Measurements from ENCODE around the gene SUMO1.
"Not testable (repeated sequence)": the region's sequence is repeated elsewhere in the genome, so short reads cannot be mapped to it uniquely, and the experiment has no call there.

Gene SUMO1

GRCh38 chr2:202238234-202239197, at the start of gene SUMO1:
Gene SUMO1 (minus strand): TSS chr2:202238597. CDS start chr2:202238451, 146 bp downstream.
- peak; percentile 87 to 89 for DNase-seq

- no peak for DNase-seq
Measured at GRCh38 chr2:202286595-202286994, 48.2 kb upstream of the SUMO1 start.

DNA sequence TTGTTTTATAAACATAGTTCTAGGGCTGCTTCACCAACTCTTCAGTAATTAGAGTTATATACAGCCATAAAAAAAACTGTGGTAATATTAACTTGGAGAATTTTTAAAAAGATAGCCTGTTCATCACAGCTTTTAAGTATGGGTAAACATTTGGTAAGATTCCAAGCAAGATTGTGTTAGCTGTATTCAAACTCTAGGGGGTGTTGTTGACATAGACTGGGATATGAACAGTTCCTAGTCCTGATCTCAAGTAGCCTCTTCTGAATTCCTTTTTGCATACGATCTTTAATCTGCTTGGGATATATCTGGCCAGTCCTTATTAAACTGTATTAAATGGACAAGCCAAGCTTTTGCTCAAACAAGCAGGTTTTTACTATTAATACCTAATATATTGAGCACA, 40.5 kb upstream of the SUMO1 start:
- no peak for DNase-seq

GRCh38 chr2:202278036-202278760, 39.8 kb upstream of the SUMO1 start:
- no peak for DNase-seq

GRCh38 chr2:202276078-202276720, 37.8 kb upstream of the SUMO1 start:
- not testable (repeated sequence) for DNase-seq

DNA sequence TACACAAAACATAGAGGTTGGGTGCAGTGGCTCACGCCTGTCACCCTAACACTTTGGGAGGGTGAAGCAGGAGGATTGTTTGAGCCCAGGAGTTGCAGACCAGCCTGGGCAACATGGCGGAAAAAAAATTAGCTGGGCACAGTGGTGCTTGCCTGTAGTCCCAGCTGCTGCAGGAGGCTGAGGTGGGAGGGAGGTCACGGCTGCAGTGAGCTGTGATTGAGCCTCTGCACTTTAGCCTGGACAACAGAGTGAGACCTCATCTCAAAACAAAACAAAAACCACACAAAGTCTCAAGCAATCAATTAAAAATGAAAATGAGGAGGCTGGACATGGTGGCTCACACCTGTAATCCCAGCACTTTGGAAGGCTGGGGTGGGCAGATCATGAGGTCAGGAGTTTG, 32.1 kb upstream of the SUMO1 start:
- no peak for DNase-seq

- no peak for DNase-seq
Measured at GRCh38 chr2:202269585-202269984, 31.2 kb upstream of the SUMO1 start.

DNA sequence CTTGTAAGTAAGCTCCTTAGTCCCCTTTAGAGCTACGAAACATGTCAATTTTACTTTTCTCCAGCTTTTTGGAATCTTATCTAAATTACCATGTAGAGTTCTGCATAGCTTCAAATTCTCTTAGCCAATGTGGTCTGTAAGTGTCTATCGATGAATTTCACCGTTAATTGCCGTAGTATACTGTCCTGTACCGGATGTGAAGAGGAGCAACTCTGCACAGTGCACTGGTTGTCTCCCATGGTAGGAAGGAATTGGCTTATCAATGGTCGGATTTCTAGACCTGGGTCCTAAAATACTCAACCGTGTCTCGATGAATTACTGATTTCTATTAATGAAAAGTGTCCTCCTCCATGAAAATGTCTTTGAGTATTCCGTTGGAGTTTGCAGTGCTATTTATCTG, 29.1 kb upstream of the SUMO1 start:
- DNase-seq = no peak

GRCh38 chr2:202265467-202266277, 27.3 kb upstream of the SUMO1 start, which contains the start of gene NOP58:
Gene NOP58 (plus strand): TSS chr2:202265763. CDS start chr2:202265942, 179 bp downstream.
- DNase-seq = peak; percentile 91 to 95

DNA sequence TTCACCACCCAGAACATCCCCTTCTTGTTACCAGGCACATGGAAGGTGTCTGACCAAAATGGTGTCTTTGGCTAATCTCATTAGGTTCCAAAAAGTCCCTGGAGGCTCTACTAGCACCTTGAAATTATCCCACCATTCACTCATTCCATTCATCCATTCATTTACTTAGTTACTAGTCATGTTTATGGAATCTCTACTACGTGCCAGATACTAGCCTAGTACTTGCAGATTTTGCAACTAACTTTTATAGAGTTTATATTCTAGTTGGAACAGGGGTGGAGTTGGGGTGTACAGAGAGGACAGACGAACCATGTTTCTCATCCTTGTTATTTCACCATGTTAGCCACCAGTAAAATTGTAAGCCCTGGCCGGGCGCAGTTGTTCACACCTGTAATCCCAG, 23.1 kb upstream of the SUMO1 start:
- DNase-seq = no peak

DNA sequence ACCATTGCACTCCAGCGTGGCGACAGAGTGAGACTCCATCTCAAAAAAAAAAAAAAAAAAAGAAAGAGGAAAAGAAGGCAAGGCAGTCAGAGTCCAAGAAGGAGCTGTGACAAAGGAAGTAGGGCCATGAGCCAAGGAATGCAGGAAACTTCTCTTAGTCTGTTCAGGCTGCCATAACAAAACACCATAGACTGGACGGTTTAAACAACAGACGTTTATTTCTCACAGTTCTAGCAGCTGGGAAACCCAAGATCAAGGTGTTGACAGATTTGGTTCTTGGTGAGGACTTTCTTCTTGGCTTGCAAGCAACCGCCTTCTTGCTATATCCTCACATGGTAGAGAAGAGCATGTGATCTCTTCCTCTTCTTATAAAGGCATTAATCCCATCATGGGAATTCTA, 13.1 kb upstream of the SUMO1 start:
- no peak for DNase-seq

GRCh38 chr2:202249521-202250253, 11.3 kb upstream of the SUMO1 start:
- no peak for DNase-seq

- DNase-seq = not testable (repeated sequence)
Measured at GRCh38 chr2:202247710-202248109, 9.3 kb upstream of the SUMO1 start.

DNA sequence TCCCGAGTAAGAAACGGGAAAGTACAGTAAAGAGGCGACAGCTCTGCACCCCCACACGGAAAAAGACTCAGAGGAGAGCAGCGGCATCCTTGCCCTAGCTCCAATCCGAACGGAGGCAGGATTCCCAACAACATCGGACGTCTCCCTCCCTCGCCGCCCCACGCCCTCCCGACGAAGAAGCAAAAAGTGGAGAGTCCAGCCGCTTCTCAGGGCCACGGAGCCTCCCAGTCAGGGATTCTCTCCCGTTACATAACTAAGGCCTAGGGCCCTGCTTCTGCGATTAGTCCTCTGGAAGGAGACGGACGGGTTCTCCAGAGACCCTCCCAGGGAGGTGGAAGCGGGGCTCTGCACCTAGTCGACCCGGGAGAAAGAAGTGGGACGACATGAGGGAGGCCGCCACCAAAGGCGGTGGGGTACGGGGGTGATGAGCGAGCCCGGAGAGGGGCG, 587 bp downstream of the SUMO1 start:
- DNase-seq = no peak

- DNase-seq = no peak
Measured at GRCh38 chr2:202221873-202222272, 16.5 kb downstream of the SUMO1 start.

DNA sequence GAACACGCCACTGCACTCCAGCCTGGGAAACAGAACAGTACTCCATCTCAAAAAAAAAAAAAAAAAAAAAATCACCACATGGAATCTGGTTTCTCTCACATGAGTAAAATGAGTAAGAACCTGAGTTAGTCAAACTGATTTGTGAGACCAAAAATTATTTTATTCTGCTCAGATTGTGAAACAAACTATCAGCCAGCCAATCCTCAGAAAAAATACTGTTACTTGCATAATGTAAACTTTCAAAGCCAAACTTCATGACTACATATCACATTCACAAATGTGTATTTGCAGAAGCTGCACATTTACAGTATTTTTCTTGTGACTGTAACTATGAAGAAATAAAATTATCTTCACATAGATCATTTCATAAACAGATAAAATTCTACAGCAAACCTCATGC, 23.2 kb downstream of the SUMO1 start:
- DNase-seq = no peak

- DNase-seq = no peak
Measured at GRCh38 chr2:202208526-202208925, 29.9 kb downstream of the SUMO1 start.

- no peak for DNase-seq
Measured at GRCh38 chr2:202204855-202205254, 33.5 kb downstream of the SUMO1 start.

GRCh38 chr2:202203348-202203747, 35.0 kb downstream of the SUMO1 start:
- DNase-seq = no peak

GRCh38 chr2:202201220-202202160, 36.9 kb downstream of the SUMO1 start:
- DNase-seq = no peak
